IMR-90 (cell line): ENCODE measurements around the gene ZNF277. TPM values are rescaled to one million over a fixed set of nuclear protein-coding genes. Genes with fewer than 3 reads are reported as not detected.

ENCODE experiments used
- ATAC-seq: fragments of 200-7000 bp; cut with Tn5 transposase; 2 replicates; pipeline ENCODE4 v1.9.1; 2020; ENCODE audit warnings: low read depth, mild to moderate bottlenecking, moderate library complexity
- BruUV-seq: library from RNA; stranded (reverse); fragments of 400-500 nt; replicated peaks from 2 replicates; lab custom pipeline; 2021; lab: Mats Ljungman, UMichigan
- CTCF ChIA-PET: fragments of 300-600 bp; formaldehyde crosslinking; extraction: SDS; loops from one replicate; lab custom pipeline; 2021; ENCODE audit warnings: antibody characterized with exemption; lab: Yijun Ruan, JAX
- POLR2A ChIA-PET: fragments of 300-600 bp; sonication (Branson Sonifier 250); formaldehyde crosslinking; loops from one replicate; lab custom pipeline; 2022; ENCODE audit warnings: antibody characterized with exemption; ENCODE audit not compliant: unreplicated experiment; lab: Charles Lee
- DNase-seq: peaks from one replicate; pipeline ENCODE4 v3.0.0; 2013
- H2AFZ ChIP-seq: replicated peaks from 2 replicates; pipeline ENCODE3; 2013; ENCODE audit warnings: low read length, mild to moderate bottlenecking; ENCODE audit not compliant: poor library complexity
- H2AK5ac ChIP-seq: 2 replicates; pipeline ENCODE4 v1.6.1; 2013; ENCODE audit warnings: low read depth, low read length, inconsistent platforms
- H2AK9ac ChIP-seq: replicated peaks from 2 replicates; pipeline ENCODE3; 2013; ENCODE audit warnings: mild to moderate bottlenecking, low read depth, low read length, moderate library complexity; ENCODE audit not compliant: poor library complexity
- H2BK120ac ChIP-seq: 2 replicates; pipeline ENCODE4 v1.6.1; 2013; ENCODE audit warnings: low read depth, low read length, inconsistent platforms
- H2BK15ac ChIP-seq: 3 replicates; pipeline ENCODE4 v1.6.1; 2013; ENCODE audit warnings: low read depth, low read length, inconsistent platforms
- H2BK20ac ChIP-seq: 2 replicates; pipeline ENCODE4 v1.6.1; 2013; ENCODE audit warnings: low read depth, mild to moderate bottlenecking, inconsistent platforms, low read length, moderate library complexity
- H2BK5ac ChIP-seq: 2 replicates; pipeline ENCODE4 v1.6.1; 2013; ENCODE audit warnings: mild to moderate bottlenecking, low read depth, low read length, inconsistent platforms; ENCODE audit not compliant: poor library complexity, severe bottlenecking
- H3K14ac ChIP-seq: replicated peaks from 2 replicates; pipeline ENCODE4 v1.6.1; 2013; ENCODE audit warnings: low read depth, low read length, inconsistent platforms
- H3K18ac ChIP-seq: 2 replicates; pipeline ENCODE4 v1.6.1; 2013; ENCODE audit warnings: low read depth, low read length, control low read depth
- H3K23ac ChIP-seq: 2 replicates; pipeline ENCODE4 v1.6.1; 2013; ENCODE audit warnings: low read depth, low read length, inconsistent platforms
- H3K27ac ChIP-seq: 2 replicates; pipeline ENCODE4 v1.5.1; 2013; ENCODE audit warnings: mild to moderate bottlenecking, control low read depth, low read length; ENCODE audit not compliant: insufficient read depth
- H3K27me3 ChIP-seq: 2 replicates; pipeline ENCODE4 v1.6.1; 2013; ENCODE audit warnings: low read length; ENCODE audit not compliant: control insufficient read depth, insufficient read depth
- H3K36me3 ChIP-seq: 2 replicates; pipeline ENCODE4 v1.6.1; 2013; ENCODE audit warnings: low read length, mixed read lengths; ENCODE audit not compliant: control insufficient read depth, insufficient read depth
- H3K4ac ChIP-seq: 2 replicates; pipeline ENCODE4 v1.6.1; 2013; ENCODE audit warnings: low read depth, low read length, inconsistent platforms
- H3K4me1 ChIP-seq: 2 replicates; pipeline ENCODE4 v1.6.1; 2013; ENCODE audit warnings: low read length, mixed read lengths; ENCODE audit not compliant: control insufficient read depth, insufficient read depth
- H3K4me2 ChIP-seq: 2 replicates; pipeline ENCODE4 v1.6.1; 2013; ENCODE audit warnings: low read depth, mild to moderate bottlenecking, control low read depth, low read length, moderate library complexity
- H3K4me3 ChIP-seq: 2 replicates; pipeline ENCODE4 v1.5.1; 2013; ENCODE audit warnings: low read depth, mild to moderate bottlenecking, control low read depth, low read length, moderate library complexity; ENCODE audit not compliant: insufficient read depth
- H3K56ac ChIP-seq: 2 replicates; pipeline ENCODE4 v1.6.1; 2013; ENCODE audit warnings: low read length, inconsistent platforms; ENCODE audit not compliant: insufficient read depth; ENCODE audit errors: extremely low read depth
- H3K79me1 ChIP-seq, 2 experiments: 2 replicates each; pipeline ENCODE4 v1.6.1; 2013; ENCODE audit warnings: low read length in 2 of 2, inconsistent platforms in 1 of 2, low read depth in 1 of 2
- H3K9ac ChIP-seq: 2 replicates; pipeline ENCODE4 v1.6.1; 2013; ENCODE audit warnings: low read depth, low read length, control low read depth
- H3K9me1 ChIP-seq: 2 replicates; pipeline ENCODE4 v1.6.1; 2013; ENCODE audit warnings: low read length, inconsistent platforms; ENCODE audit not compliant: insufficient read depth
- H3K9me3 ChIP-seq: 2 replicates; pipeline ENCODE4 v1.6.1; 2013; ENCODE audit warnings: low read length; ENCODE audit not compliant: control insufficient read depth, insufficient read depth
- H4K20me1 ChIP-seq: 2 replicates; pipeline ENCODE4 v1.6.1; 2013; ENCODE audit warnings: low read length, inconsistent platforms; ENCODE audit not compliant: insufficient read depth
- H4K5ac ChIP-seq: 2 replicates; pipeline ENCODE4 v1.6.1; 2013; ENCODE audit warnings: mild to moderate bottlenecking, low read depth, low read length, control low read depth
- H4K8ac ChIP-seq, 2 experiments: 2 replicates each; pipeline ENCODE4 v1.6.1; 2013; ENCODE audit warnings: low read depth in 2 of 2, low read length in 2 of 2, control low read depth in 1 of 2, inconsistent platforms in 1 of 2
- H4K91ac ChIP-seq: 2 replicates; pipeline ENCODE4 v1.6.1; 2013; ENCODE audit warnings: low read depth, low read length, inconsistent platforms; ENCODE audit not compliant: insufficient read depth
- BHLHE40 ChIP-seq: fragments of 150-350 bp; IDR thresholded peaks from 2 replicates; pipeline ENCODE4 v1.6.1; 2016; ENCODE audit warnings: mild to moderate bottlenecking, low read depth, low read length
- CEBPB ChIP-seq: IDR thresholded peaks from 2 replicates; pipeline ENCODE4 v1.6.1; 2012; ENCODE audit warnings: low read depth, low read length, improper control_type of control experiment
- CHD1 ChIP-seq: IDR thresholded peaks from 2 replicates; pipeline ENCODE4 v1.6.1; 2012; ENCODE audit warnings: low read depth, low read length, improper control_type of control experiment
- CTCF ChIP-seq: conservative IDR thresholded peaks from 2 replicates; pipeline ENCODE4 v1.5.1; 2012; ENCODE audit warnings: mild to moderate bottlenecking, low read depth, low read length, improper control_type of control experiment
- FOS ChIP-seq: fragments of 150-350 bp; IDR thresholded peaks from 2 replicates; pipeline ENCODE4 v1.6.1; 2016; ENCODE audit warnings: low read depth, low read length
- MAFK ChIP-seq: IDR thresholded peaks from 2 replicates; pipeline ENCODE4 v1.6.1; 2012; ENCODE audit warnings: low read depth, low read length, improper control_type of control experiment
- MAZ ChIP-seq: IDR thresholded peaks from 2 replicates; pipeline ENCODE4 v1.6.1; 2012; ENCODE audit warnings: low read depth, mild to moderate bottlenecking, low read length, improper control_type of control experiment, moderate library complexity, borderline replicate concordance
- MXI1 ChIP-seq: IDR thresholded peaks from 2 replicates; pipeline ENCODE4 v1.6.1; 2012; ENCODE audit warnings: low read depth, mild to moderate bottlenecking, low read length, moderate library complexity, borderline replicate concordance
- NFE2L2 ChIP-seq: fragments of 150-350 bp; IDR thresholded peaks from 2 replicates; pipeline ENCODE4 v1.6.1; 2016; ENCODE audit warnings: low read depth, mild to moderate bottlenecking, low read length
- POLR2A ChIP-seq: IDR thresholded peaks from 2 replicates; pipeline ENCODE4 v1.6.1; 2012; ENCODE audit warnings: mild to moderate bottlenecking, low read depth, low read length
- RAD21 ChIP-seq: IDR thresholded peaks from 2 replicates; pipeline ENCODE4 v1.6.1; 2012; ENCODE audit warnings: low read length, improper control_type of control experiment
- RCOR1 ChIP-seq: IDR thresholded peaks from 2 replicates; pipeline ENCODE4 v1.6.1; 2012; ENCODE audit warnings: mild to moderate bottlenecking, low read length, improper control_type of control experiment; ENCODE audit not compliant: insufficient replicate concordance
- RFX5 ChIP-seq: IDR thresholded peaks from 2 replicates; pipeline ENCODE4 v1.8.0; 2012; ENCODE audit warnings: low read depth, mild to moderate bottlenecking, low read length, moderate library complexity
- SMC3 ChIP-seq: fragments of 150-350 bp; IDR thresholded peaks from 2 replicates; pipeline ENCODE4 v1.6.1; 2016; ENCODE audit warnings: low read depth, mild to moderate bottlenecking, antibody characterized with exemption, low read length, moderate library complexity
- USF2 ChIP-seq: fragments of 150-350 bp; IDR thresholded peaks from 2 replicates; pipeline ENCODE4 v1.6.1; 2017; ENCODE audit warnings: mild to moderate bottlenecking, antibody characterized with exemption, low read length, low read depth
- WGBS, 2 experiments: methylation state at CpG; one replicate each; pipeline versions ENCODE4 v1.1.5 to v1.1.7; 2013; ENCODE audit warnings: missing lambda C conversion rate in 2 of 2; ENCODE audit not compliant: insufficient read length in 1 of 2; ENCODE audit errors: extremely low coverage in 2 of 2; 5-methylcytosine and 5-hydroxymethylcytosine counted together
- dilution Hi-C: fragments of 300-500 bp; cut with HindIII; formaldehyde crosslinking; loops from one replicate; pipeline ENCODE4 v1.14.3; 2018; ENCODE audit warnings: low sequenced_read_pairs; ENCODE audit not compliant: unreplicated experiment
- in situ Hi-C: fragments of 300-500 bp; cut with MboI; formaldehyde crosslinking; loops from 3 replicates; pipeline ENCODE4 v1.14.3; 2019; ENCODE audit warnings: low sequenced_read_pairs, inconsistent platforms, mixed read lengths
- intact Hi-C: fragments of 100-400 bp; cut with micrococcal nuclease; formaldehyde crosslinking; loops from 2 replicates; pipeline ENCODE4 v1.10.0; 2022
- polyA plus RNA-seq, 3 experiments: library from polyadenylated mRNA; depleted of rRNA; stranded (reverse); fragments of >200 nt; gene quantifications; 2 replicates each; pipeline ENCODE4 v1.2.3, GENCODE V29; 2012; ENCODE audit warnings: low replicate concordance in 1 of 3
- total RNA-seq: library from RNA; depleted of rRNA; stranded (reverse); fragments of >200 nt; gene quantifications from 2 replicates; pipeline ENCODE4 v1.2.3, GENCODE V29; 2012
- TF ChIP-seq, protein P1 (sequence below): fragments of 150-350 bp; IDR thresholded peaks from 2 replicates; pipeline ENCODE4 v1.6.1; 2016; ENCODE audit warnings: low read depth, mild to moderate bottlenecking, low read length, moderate library complexity, borderline replicate concordance

The ZNF277 gene
- total and polyA plus RNA-seq, 2 of the 4 experiments (the other 2 are of a cell fraction), result 7.3 to 21.3 TPM

DNA sequence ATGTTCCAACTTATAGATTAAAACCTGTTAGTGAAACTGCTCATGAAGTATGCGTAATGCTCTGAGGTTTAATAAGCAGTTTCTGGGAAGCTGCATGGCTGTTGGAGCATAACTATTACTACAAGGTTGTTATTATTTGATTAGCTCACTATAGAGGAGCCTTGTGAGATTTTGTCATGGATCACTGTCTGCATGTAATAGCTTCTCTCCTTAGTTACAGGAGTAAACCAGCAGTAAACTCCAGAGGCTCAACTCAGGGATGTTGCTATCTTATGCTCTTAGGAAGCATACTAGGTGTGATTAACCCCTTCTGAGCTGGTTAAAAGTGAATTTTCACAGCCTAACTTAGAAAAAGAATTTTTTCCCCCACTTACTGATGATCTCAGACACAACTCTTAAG lies 180.1 kb downstream of the ZNF277 start:
- Histone ChIP-seq H3K18ac (no peak overlapping the region), H3K56ac (no peak overlapping the region), H3K79me1 (no peaks in the 10 kb centered on the region), H4K8ac (no peak overlapping the region), H3K36me3 (no peaks in the 10 kb centered on the region), H2BK15ac (no peak overlapping the region), H2BK5ac (no peak overlapping the region), H2BK20ac (no peak overlapping the region), H2AK5ac (no peak overlapping the region), H2AK9ac (no peak overlapping the region), H3K27ac (no peak overlapping the region), H3K27me3 (peaks cover 6% of the 10 kb centered on the region; the same call in 1 of the 2 replicates), H3K14ac (no peak overlapping the region), H3K4me1 (no peaks in the 10 kb centered on the region), H4K5ac (no peak overlapping the region), H3K9me1 (no peaks in the 10 kb centered on the region), H2AFZ (no peak overlapping the region), H3K9ac (no peak overlapping the region), H3K4me2 (no peak overlapping the region), H2BK120ac (no peak overlapping the region), H3K4ac (no peak overlapping the region), H3K23ac (no peak overlapping the region), H3K4me3 (no peak overlapping the region), H3K9me3 (no peaks in the 10 kb centered on the region), H4K91ac (no peak overlapping the region), H4K20me1 (no peaks in the 10 kb centered on the region)
- dilution Hi-C loops (no loop called here), intact Hi-C loops (no loop called here), in situ Hi-C loops (no loop called here)
- POLR2A ChIA-PET, result interaction anchor here (0.6 kb wide), 1 partner anchor 63 kb away, joined by 5 read pairs; the partner anchor contains the start of gene IFRD1
- CTCF ChIA-PET, result no interaction called here
- no CpG with 5 or more reads among the region's 1 CpG for WGBS, 2 experiments
- ATAC-seq, result no peak
- TF ChIP-seq RAD21, result no peak
- TF ChIP-seq NFE2L2, result no peak
- TF ChIP-seq MXI1, result no peak
- TF ChIP-seq POLR2A, result no peak
- no peak for TF ChIP-seq USF2
- no peak for TF ChIP-seq RFX5
- TF ChIP-seq CHD1, result no peak
- TF ChIP-seq MAZ, result no peak
- no peak for TF ChIP-seq MAFK
- TF ChIP-seq CTCF, result no peak
- no peak for TF ChIP-seq BHLHE40
- TF ChIP-seq, protein P1, sequence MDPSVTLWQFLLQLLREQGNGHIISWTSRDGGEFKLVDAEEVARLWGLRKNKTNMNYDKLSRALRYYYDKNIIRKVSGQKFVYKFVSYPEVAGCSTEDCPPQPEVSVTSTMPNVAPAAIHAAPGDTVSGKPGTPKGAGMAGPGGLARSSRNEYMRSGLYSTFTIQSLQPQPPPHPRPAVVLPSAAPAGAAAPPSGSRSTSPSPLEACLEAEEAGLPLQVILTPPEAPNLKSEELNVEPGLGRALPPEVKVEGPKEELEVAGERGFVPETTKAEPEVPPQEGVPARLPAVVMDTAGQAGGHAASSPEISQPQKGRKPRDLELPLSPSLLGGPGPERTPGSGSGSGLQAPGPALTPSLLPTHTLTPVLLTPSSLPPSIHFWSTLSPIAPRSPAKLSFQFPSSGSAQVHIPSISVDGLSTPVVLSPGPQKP, result no peak
- no peak for TF ChIP-seq RCOR1
- no peak for TF ChIP-seq FOS
- TF ChIP-seq SMC3, result no peak
- TF ChIP-seq CEBPB, result no peak
- no peak for DNase-seq
- BruUV-seq, result no TSS peak
